ENCODE measurements around the gene SLC1A6.
"Not testable (repeated sequence)": the region's sequence is repeated elsewhere in the genome, so short reads cannot be mapped to it uniquely, and the experiment has no call there.

SLC1A6 gene

DNA sequence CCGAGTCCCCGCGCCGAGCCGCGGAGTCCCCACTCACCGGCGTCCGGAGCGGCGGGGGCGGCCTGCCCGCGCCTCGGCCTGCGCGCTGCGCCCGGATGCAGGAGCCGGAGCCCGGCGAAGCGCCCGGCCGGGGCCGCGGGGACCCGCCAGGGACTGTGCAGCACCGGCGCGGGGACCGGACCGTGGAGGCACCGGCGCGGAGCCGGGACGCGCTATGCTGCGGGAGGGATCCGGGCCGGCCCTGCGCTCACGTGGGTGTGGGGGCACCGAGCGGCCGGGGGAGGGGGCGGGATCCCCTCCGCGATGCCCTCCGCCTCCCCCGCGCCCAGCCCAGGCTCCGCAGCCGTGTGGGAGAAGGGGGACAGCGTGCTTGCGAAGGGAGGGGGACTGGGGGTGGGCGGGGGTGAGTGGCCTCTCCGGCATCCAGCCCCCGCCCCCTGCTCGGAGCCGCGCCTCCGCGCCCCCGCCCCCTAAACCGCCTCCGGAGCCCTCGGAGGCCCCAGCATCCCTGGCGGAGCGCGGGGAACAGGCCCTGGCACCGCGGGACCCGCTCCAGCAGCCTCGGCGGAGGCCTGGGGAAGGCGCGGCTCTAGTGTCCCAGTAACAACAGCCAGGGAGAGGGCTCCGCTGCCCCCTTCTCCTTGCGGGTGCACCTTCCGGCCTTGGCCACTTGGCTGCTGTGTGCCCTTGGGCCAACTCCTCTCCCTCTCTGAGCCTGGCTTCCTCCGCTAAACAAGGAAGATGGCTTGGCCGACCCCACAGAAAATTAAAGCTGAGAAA, at the start of gene SLC1A6:
Gene SLC1A6, minus strand, starts transcription at position 389 of the 780 bp plus-strand sequence. CDS start 6,954 bp downstream, outside the sequence.
- Histone ChIP-seq H3K79me2 (ENCODE audit: control insufficient read depth, insufficient read depth, low read length, unreplicated experiment) (no peaks in the 10 kb centered on the region), H2AFZ (ENCODE audit: low read length, unreplicated experiment) (no peak within 1 kb of the TSS), H3K4me3 (ENCODE audit: low read depth, low read length) (no peak within 1 kb of the TSS), H3K27me3 (ENCODE audit: insufficient read depth, low read length) (peaks cover 57% of the 10 kb centered on the region), H3K36me3 (ENCODE audit: insufficient read depth, low read length) (no peaks in the 10 kb centered on the region), H3K27ac (ENCODE audit: low read depth, low read length) (no peak within 1 kb of the TSS), H3K4me1 (ENCODE audit: control insufficient read depth, insufficient read depth, low read length, unreplicated experiment) (no peaks in the 10 kb centered on the region)

GRCh38 chr19:15028490-15028889, 48.8 kb upstream of the SLC1A6 start:
- Histone ChIP-seq H3K27me3 (ENCODE audit: insufficient read depth, low read length) (peaks cover 10% of the 10 kb centered on the region; the same call in 1 of the 2 replicates), H3K79me2 (ENCODE audit: control insufficient read depth, insufficient read depth, low read length, unreplicated experiment) (no peaks in the 10 kb centered on the region), H2AFZ (ENCODE audit: low read length, unreplicated experiment) (no peak overlapping the region), H3K36me3 (ENCODE audit: insufficient read depth, low read length) (no peaks in the 10 kb centered on the region), H3K4me1 (ENCODE audit: control insufficient read depth, insufficient read depth, low read length, unreplicated experiment) (no peaks in the 10 kb centered on the region), H3K4me3 (ENCODE audit: low read depth, low read length) (no peak overlapping the region), H3K27ac (ENCODE audit: low read depth, low read length) (no peak overlapping the region)

DNA sequence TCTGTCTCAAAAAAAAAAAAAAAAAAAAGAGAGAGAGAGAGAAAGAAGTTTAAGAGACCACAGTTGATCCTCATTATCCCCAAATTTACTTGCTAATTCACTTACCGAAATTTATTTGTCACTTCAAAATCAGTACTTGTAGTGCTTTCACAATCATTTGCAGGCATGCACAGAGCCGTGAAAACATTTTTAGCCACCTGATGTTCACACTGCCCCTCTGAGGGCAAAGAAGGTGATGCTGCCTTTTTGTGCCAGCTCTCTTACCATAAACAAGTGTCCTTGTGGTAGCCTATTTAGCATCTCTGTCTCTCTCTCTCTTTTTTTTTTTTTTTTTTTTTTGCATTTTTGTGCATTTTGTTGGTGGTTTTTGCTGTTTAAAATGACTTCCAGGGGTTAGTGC, 45.6 kb upstream of the SLC1A6 start:
- H3K27me3 ChIP-seq (ENCODE audit: insufficient read depth, low read length) = no peaks in the 10 kb centered on the region
- H3K4me1 ChIP-seq (ENCODE audit: control insufficient read depth, insufficient read depth, low read length, unreplicated experiment) = no peaks in the 10 kb centered on the region
- no peaks in the 10 kb centered on the region for H3K79me2 ChIP-seq (ENCODE audit: control insufficient read depth, insufficient read depth, low read length, unreplicated experiment)
- H3K27ac ChIP-seq (ENCODE audit: low read depth, low read length) = no peak overlapping the region
- no peak overlapping the region for H3K4me3 ChIP-seq (ENCODE audit: low read depth, low read length)
- H3K36me3 ChIP-seq (ENCODE audit: insufficient read depth, low read length) = no peaks in the 10 kb centered on the region
- no peak overlapping the region for H2AFZ ChIP-seq (ENCODE audit: low read length, unreplicated experiment)

DNA sequence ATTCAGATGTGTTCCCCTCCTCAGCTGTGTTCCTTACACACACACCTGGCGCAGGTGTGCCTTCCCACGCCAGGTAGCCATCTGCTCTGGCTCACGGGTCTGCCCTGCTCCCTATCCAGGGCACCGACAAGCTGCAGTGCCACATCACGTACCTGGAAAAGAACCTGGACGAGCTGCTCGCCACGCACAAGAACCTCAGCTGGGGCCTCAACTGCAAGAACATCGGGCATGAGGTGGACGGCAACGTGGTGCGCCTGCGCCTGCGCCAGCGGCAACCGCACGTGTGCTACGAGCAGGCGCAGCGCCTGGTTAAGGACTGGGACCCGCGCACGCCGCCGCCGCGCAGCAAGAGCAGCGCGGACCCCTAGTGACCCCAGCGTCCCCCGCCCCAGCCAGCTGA, 43.1 kb upstream of the SLC1A6 start:
- Histone ChIP-seq H2AFZ (ENCODE audit: low read length, unreplicated experiment) (no peak overlapping the region), H3K27me3 (ENCODE audit: insufficient read depth, low read length) (no peaks in the 10 kb centered on the region), H3K27ac (ENCODE audit: low read depth, low read length) (no peak overlapping the region), H3K79me2 (ENCODE audit: control insufficient read depth, insufficient read depth, low read length, unreplicated experiment) (no peaks in the 10 kb centered on the region), H3K36me3 (ENCODE audit: insufficient read depth, low read length) (no peaks in the 10 kb centered on the region), H3K4me3 (ENCODE audit: low read depth, low read length) (no peak overlapping the region), H3K4me1 (ENCODE audit: control insufficient read depth, insufficient read depth, low read length, unreplicated experiment) (no peaks in the 10 kb centered on the region)

- no peak overlapping the region for H3K27ac ChIP-seq (ENCODE audit: low read depth, low read length)
- no peak overlapping the region for H2AFZ ChIP-seq (ENCODE audit: low read length, unreplicated experiment)
- H3K36me3 ChIP-seq (ENCODE audit: insufficient read depth, low read length) = no peaks in the 10 kb centered on the region
- H3K79me2 ChIP-seq (ENCODE audit: control insufficient read depth, insufficient read depth, low read length, unreplicated experiment) = no peaks in the 10 kb centered on the region
- H3K27me3 ChIP-seq (ENCODE audit: insufficient read depth, low read length) = no peaks in the 10 kb centered on the region
- H3K4me3 ChIP-seq (ENCODE audit: low read depth, low read length) = no peak overlapping the region
- H3K4me1 ChIP-seq (ENCODE audit: control insufficient read depth, insufficient read depth, low read length, unreplicated experiment) = no peaks in the 10 kb centered on the region
Measured at GRCh38 chr19:15021286-15022007, 41.8 kb upstream of the SLC1A6 start.

DNA sequence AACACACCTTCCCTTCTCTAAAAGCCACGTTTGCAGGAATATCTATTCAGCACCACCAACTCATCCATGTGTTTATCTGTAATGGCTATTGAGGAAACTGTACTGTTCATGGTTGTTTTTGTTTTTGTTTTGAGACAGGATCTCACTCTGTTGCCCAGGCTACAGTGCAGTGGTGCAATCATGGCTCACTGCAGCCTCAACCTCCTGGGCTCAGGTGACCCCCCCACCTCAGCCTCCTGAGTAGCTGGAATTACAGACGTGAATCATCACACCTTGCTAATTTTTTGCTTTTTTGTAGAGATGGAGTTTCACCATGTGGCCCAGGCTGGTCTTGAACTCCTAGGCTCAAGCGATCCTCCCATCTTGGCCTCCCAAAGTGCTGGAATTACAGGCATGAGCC, 39.2 kb upstream of the SLC1A6 start:
- H3K79me2 ChIP-seq (ENCODE audit: control insufficient read depth, insufficient read depth, low read length, unreplicated experiment); H3K4me3 ChIP-seq (ENCODE audit: low read depth, low read length); H2AFZ ChIP-seq (ENCODE audit: low read length, unreplicated experiment); H3K36me3 ChIP-seq (ENCODE audit: insufficient read depth, low read length); H3K27me3 ChIP-seq (ENCODE audit: insufficient read depth, low read length); H3K27ac ChIP-seq (ENCODE audit: low read depth, low read length); H3K4me1 ChIP-seq (ENCODE audit: control insufficient read depth, insufficient read depth, low read length, unreplicated experiment): not testable (repeated sequence)

- H3K27me3 ChIP-seq (ENCODE audit: insufficient read depth, low read length) = peaks cover 7% of the 10 kb centered on the region; the same call in 1 of the 2 replicates
- H3K4me3 ChIP-seq (ENCODE audit: low read depth, low read length) = no peak overlapping the region
Measured at GRCh38 chr19:15015946-15016542, 36.4 kb upstream of the SLC1A6 start.

DNA sequence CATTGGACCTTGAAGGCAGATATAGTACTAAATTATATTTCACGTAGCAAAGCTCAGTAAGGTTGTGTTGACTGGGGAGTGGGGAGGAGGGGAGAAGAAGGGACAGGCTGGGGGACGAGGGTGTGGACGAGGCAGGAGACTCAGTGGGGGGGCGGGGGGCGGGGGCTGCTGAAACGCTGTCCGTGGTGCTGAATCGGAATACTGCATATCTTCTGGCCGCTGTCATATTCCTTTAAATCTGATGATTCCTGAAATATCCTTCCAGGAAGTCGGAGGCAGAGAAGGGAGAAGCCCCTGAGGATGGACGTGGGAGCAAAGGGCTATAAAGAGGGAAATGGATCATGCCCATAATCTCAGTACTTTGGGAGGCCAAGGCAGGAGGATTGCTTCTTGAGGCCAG, 34.9 kb upstream of the SLC1A6 start:
- Histone ChIP-seq H3K27ac (ENCODE audit: low read depth, low read length) (no peak overlapping the region), H3K27me3 (ENCODE audit: insufficient read depth, low read length) (peaks cover 21% of the 10 kb centered on the region), H3K4me1 (ENCODE audit: control insufficient read depth, insufficient read depth, low read length, unreplicated experiment) (no peaks in the 10 kb centered on the region), H3K36me3 (ENCODE audit: insufficient read depth, low read length) (no peaks in the 10 kb centered on the region), H2AFZ (ENCODE audit: low read length, unreplicated experiment) (no peak overlapping the region), H3K4me3 (ENCODE audit: low read depth, low read length) (no peak overlapping the region), H3K79me2 (ENCODE audit: control insufficient read depth, insufficient read depth, low read length, unreplicated experiment) (no peaks in the 10 kb centered on the region)

More at GRCh38 chr19:15015946-15016542, 36.4 kb upstream of the SLC1A6 start:
- Histone ChIP-seq H3K27ac (ENCODE audit: low read depth, low read length) (no peak overlapping the region), H3K79me2 (ENCODE audit: control insufficient read depth, insufficient read depth, low read length, unreplicated experiment) (no peaks in the 10 kb centered on the region), H3K4me1 (ENCODE audit: control insufficient read depth, insufficient read depth, low read length, unreplicated experiment) (no peaks in the 10 kb centered on the region), H2AFZ (ENCODE audit: low read length, unreplicated experiment) (no peak overlapping the region), H3K36me3 (ENCODE audit: insufficient read depth, low read length) (no peaks in the 10 kb centered on the region)

DNA sequence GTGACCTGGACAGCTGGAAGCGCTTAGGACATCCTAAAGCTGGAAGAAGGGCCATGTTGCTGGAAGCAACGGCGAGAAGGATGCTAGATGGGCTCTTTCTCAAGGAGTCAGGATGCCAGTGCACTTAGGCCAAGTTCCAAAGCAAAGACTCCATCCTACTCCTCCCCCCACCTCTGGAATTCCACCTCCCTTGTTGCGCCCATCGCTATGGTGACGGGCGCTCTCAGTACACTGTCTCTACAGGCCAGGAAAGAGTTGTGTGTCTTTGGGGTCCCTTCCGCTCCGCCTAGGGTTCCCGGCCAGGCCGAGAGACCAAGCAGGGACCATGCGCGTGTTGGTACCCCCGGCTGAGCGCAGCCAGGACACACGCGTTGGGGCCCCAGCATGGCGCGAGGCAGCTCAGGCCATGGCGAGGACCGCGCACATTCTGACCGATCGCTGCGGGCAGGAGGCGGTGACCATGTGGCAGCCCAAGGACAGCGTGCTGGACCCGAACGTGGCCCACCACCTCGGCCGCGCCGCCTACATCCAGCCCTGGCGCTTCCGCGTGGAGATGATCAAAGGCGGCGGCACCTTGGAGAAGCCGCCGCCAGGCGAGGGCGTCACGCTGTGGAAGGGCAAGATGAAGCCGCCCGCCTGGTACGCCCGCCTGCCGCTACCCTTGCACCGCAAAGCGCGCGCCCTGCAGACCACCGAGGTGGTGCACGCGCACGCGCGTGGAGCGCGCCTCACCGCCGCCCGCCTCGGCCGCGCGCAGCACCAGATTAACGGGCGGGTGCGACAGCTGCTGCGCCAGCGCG, 31.0 kb upstream of the SLC1A6 start:
- Histone ChIP-seq H2AFZ (ENCODE audit: low read length, unreplicated experiment) (no peak overlapping the region), H3K79me2 (ENCODE audit: control insufficient read depth, insufficient read depth, low read length, unreplicated experiment) (no peaks in the 10 kb centered on the region), H3K36me3 (ENCODE audit: insufficient read depth, low read length) (no peaks in the 10 kb centered on the region), H3K27ac (ENCODE audit: low read depth, low read length) (no peak overlapping the region), H3K4me3 (ENCODE audit: low read depth, low read length) (no peak overlapping the region), H3K4me1 (ENCODE audit: control insufficient read depth, insufficient read depth, low read length, unreplicated experiment) (no peaks in the 10 kb centered on the region), H3K27me3 (ENCODE audit: insufficient read depth, low read length) (peaks cover 30% of the 10 kb centered on the region)

GRCh38 chr19:15008308-15008707, 28.6 kb upstream of the SLC1A6 start:
- H3K36me3 ChIP-seq (ENCODE audit: insufficient read depth, low read length) = no peaks in the 10 kb centered on the region
- no peak overlapping the region for H3K27ac ChIP-seq (ENCODE audit: low read depth, low read length)
- H3K4me1 ChIP-seq (ENCODE audit: control insufficient read depth, insufficient read depth, low read length, unreplicated experiment) = no peaks in the 10 kb centered on the region

More at GRCh38 chr19:15008308-15008707, 28.6 kb upstream of the SLC1A6 start:
- Histone ChIP-seq H3K79me2 (ENCODE audit: control insufficient read depth, insufficient read depth, low read length, unreplicated experiment) (no peaks in the 10 kb centered on the region), H3K27me3 (ENCODE audit: insufficient read depth, low read length) (peaks cover 30% of the 10 kb centered on the region), H3K4me3 (ENCODE audit: low read depth, low read length) (no peak overlapping the region), H2AFZ (ENCODE audit: low read length, unreplicated experiment) (no peak overlapping the region)

All from ACC112 (cell line).